ENCODE measurements around the gene C2CD4A.

The C2CD4A gene

GRCh38 chr15:62112616-62113593, 46.1 kb downstream of the C2CD4A start:
- H4K12ac ChIP-seq (ENCODE audit: low read depth, low read length), result no peak overlapping the region
- WGBS (ENCODE audit: extremely low coverage, insufficient coverage, insufficient read length), result no CpG with 5 or more reads among the region's 11 CpGs

GRCh38 chr15:62115847-62116246, 49.1 kb downstream of the C2CD4A start:
- H3K23ac ChIP-seq (ENCODE audit: low read length), result no peak overlapping the region
- H4K12ac ChIP-seq (ENCODE audit: low read depth, low read length), result no peak overlapping the region
- no peak overlapping the region for H4K91ac ChIP-seq (ENCODE audit: low read depth, low read length)
- DNase-seq, result no peak
- H2BK5ac ChIP-seq (ENCODE audit: low read depth, low read length, poor library complexity), result no peak overlapping the region
- no peak overlapping the region for H3K4me3 ChIP-seq (ENCODE audit: low read depth, low read length)
- no peak overlapping the region for H2BK12ac ChIP-seq (ENCODE audit: low read length)
- H3K4me1 ChIP-seq (ENCODE audit: control insufficient read depth in 1 of 2, insufficient read depth in 2 of 2, low read length in 2 of 2), result peaks cover 9 to 18% of the 10 kb centered on the region in 2 experiments
- no peaks in the 10 kb centered on the region for H3K27me3 ChIP-seq (ENCODE audit: insufficient read depth, low read length)
- no peak overlapping the region for H3K4ac ChIP-seq (ENCODE audit: low read depth, low read length)
- H3K18ac ChIP-seq (ENCODE audit: low read length), result no peak overlapping the region
- H2BK120ac ChIP-seq (ENCODE audit: insufficient read depth, low read length, poor library complexity), result no peak overlapping the region
- no peak overlapping the region for H2AK5ac ChIP-seq (ENCODE audit: low read length)
- no peak overlapping the region for H3K9ac ChIP-seq (ENCODE audit: low read length)
- no peak overlapping the region for H3K4me2 ChIP-seq (ENCODE audit: low read length)
- H3K36me3 ChIP-seq (ENCODE audit: control insufficient read depth in 1 of 2, insufficient read depth in 2 of 2, low read length in 2 of 2), result no peaks in the 10 kb centered on the region
- H4K8ac ChIP-seq (ENCODE audit: low read depth, low read length), result no peak overlapping the region
- H3K9me3 ChIP-seq (ENCODE audit: insufficient read depth, low read depth, low read length), result no peaks in the 10 kb centered on the region
- H3K79me1 ChIP-seq (ENCODE audit: low read length), result no peaks in the 10 kb centered on the region
- no CpG with 5 or more reads among the region's 1 CpG for WGBS (ENCODE audit: extremely low coverage, insufficient coverage, insufficient read length)
- H2AFZ ChIP-seq (ENCODE audit: insufficient read depth, low read length, poor library complexity), result no peak overlapping the region
- no peak overlapping the region for H3K14ac ChIP-seq (ENCODE audit: low read length)
- no peak overlapping the region for H3K27ac ChIP-seq (ENCODE audit: low read depth, low read length)
- H3K79me2 ChIP-seq (ENCODE audit: control insufficient read depth, insufficient read depth, low read length, poor library complexity), result no peaks in the 10 kb centered on the region

More at GRCh38 chr15:62112616-62113593, 46.1 kb downstream of the C2CD4A start:
- no peak overlapping the region for H2AK5ac ChIP-seq (ENCODE audit: low read length)
- no peak overlapping the region for H2AFZ ChIP-seq (ENCODE audit: insufficient read depth, low read length, poor library complexity)
- H3K4me3 ChIP-seq (ENCODE audit: low read depth, low read length), result no peak overlapping the region
- no peaks in the 10 kb centered on the region for H3K27me3 ChIP-seq (ENCODE audit: insufficient read depth, low read length)
- no peaks in the 10 kb centered on the region for H3K79me1 ChIP-seq (ENCODE audit: low read length)
- no peaks in the 10 kb centered on the region for H3K36me3 ChIP-seq (ENCODE audit: control insufficient read depth in 1 of 2, insufficient read depth in 2 of 2, low read length in 2 of 2)
- H3K9me3 ChIP-seq (ENCODE audit: insufficient read depth, low read depth, low read length), result no peaks in the 10 kb centered on the region
- H4K8ac ChIP-seq (ENCODE audit: low read depth, low read length), result no peak overlapping the region
- H3K4me2 ChIP-seq (ENCODE audit: low read length), result no peak overlapping the region
- H3K4ac ChIP-seq (ENCODE audit: low read depth, low read length), result no peak overlapping the region
- DNase-seq, result peak in 1 of 2 donors; percentile 16
- H3K79me2 ChIP-seq (ENCODE audit: control insufficient read depth, insufficient read depth, low read length, poor library complexity), result no peaks in the 10 kb centered on the region
- H2BK12ac ChIP-seq (ENCODE audit: low read length), result no peak overlapping the region
- H4K91ac ChIP-seq (ENCODE audit: low read depth, low read length), result peak overlapping the region; percentile 7
- H2BK120ac ChIP-seq (ENCODE audit: insufficient read depth, low read length, poor library complexity), result no peak overlapping the region
- H2BK5ac ChIP-seq (ENCODE audit: low read depth, low read length, poor library complexity), result no peak overlapping the region
- no peak overlapping the region for H3K27ac ChIP-seq (ENCODE audit: low read depth, low read length)
- no peak overlapping the region for H3K18ac ChIP-seq (ENCODE audit: low read length)
- H3K14ac ChIP-seq (ENCODE audit: low read length), result no peak overlapping the region
- peaks cover 9 to 16% of the 10 kb centered on the region in 2 experiments for H3K4me1 ChIP-seq (ENCODE audit: control insufficient read depth in 1 of 2, insufficient read depth in 2 of 2, low read length in 2 of 2)
- H3K9ac ChIP-seq (ENCODE audit: low read length), result no peak overlapping the region
- no peak overlapping the region for H3K23ac ChIP-seq (ENCODE audit: low read length)

- Histone ChIP-seq H2BK12ac (ENCODE audit: low read length) (no peak overlapping the region), H3K4me3 (ENCODE audit: low read depth, low read length) (no peak overlapping the region), H2AFZ (ENCODE audit: insufficient read depth, low read length, poor library complexity) (no peak overlapping the region), H4K8ac (ENCODE audit: low read depth, low read length) (no peak overlapping the region), H2BK5ac (ENCODE audit: low read depth, low read length, poor library complexity) (no peak overlapping the region), H3K9me3 (ENCODE audit: insufficient read depth, low read depth, low read length) (no peaks in the 10 kb centered on the region), H3K27ac (ENCODE audit: low read depth, low read length) (no peak overlapping the region), H3K79me2 (ENCODE audit: control insufficient read depth, insufficient read depth, low read length, poor library complexity) (no peaks in the 10 kb centered on the region), H4K12ac (ENCODE audit: low read depth, low read length) (no peak overlapping the region), H3K4me2 (ENCODE audit: low read length) (no peak overlapping the region), H4K91ac (ENCODE audit: low read depth, low read length) (no peak overlapping the region), H3K4me1 (ENCODE audit: control insufficient read depth in 1 of 2, insufficient read depth in 2 of 2, low read length in 2 of 2) (peaks cover 0 to 4% of the 10 kb centered on the region in 2 experiments), H3K27me3 (ENCODE audit: insufficient read depth, low read length) (no peaks in the 10 kb centered on the region), H3K36me3 (ENCODE audit: control insufficient read depth in 1 of 2, insufficient read depth in 2 of 2, low read length in 2 of 2) (no peaks in the 10 kb centered on the region), H3K14ac (ENCODE audit: low read length) (no peak overlapping the region), H3K9ac (ENCODE audit: low read length) (no peak overlapping the region), H3K79me1 (ENCODE audit: low read length) (no peaks in the 10 kb centered on the region), H3K4ac (ENCODE audit: low read depth, low read length) (no peak overlapping the region), H3K18ac (ENCODE audit: low read length) (no peak overlapping the region), H2AK5ac (ENCODE audit: low read length) (no peak overlapping the region), H3K23ac (ENCODE audit: low read length) (no peak overlapping the region), H2BK120ac (ENCODE audit: insufficient read depth, low read length, poor library complexity) (no peak overlapping the region)
- DNase-seq, result peak in 1 of 2 donors; percentile 9
- WGBS (ENCODE audit: extremely low coverage, insufficient coverage, insufficient read length), result no CpG with 5 or more reads among the region's 7 CpGs
Measured at GRCh38 chr15:62118520-62119226, 51.9 kb downstream of the C2CD4A start.

- no peak overlapping the region for H3K4me3 ChIP-seq (ENCODE audit: low read depth, low read length)
- H4K8ac ChIP-seq (ENCODE audit: low read depth, low read length), result no peak overlapping the region
- no peaks in the 10 kb centered on the region for H3K27me3 ChIP-seq (ENCODE audit: insufficient read depth, low read length)
- H3K36me3 ChIP-seq (ENCODE audit: control insufficient read depth in 1 of 2, insufficient read depth in 2 of 2, low read length in 2 of 2), result no peaks in the 10 kb centered on the region
- H3K14ac ChIP-seq (ENCODE audit: low read length), result no peak overlapping the region
- no peak overlapping the region for H2BK5ac ChIP-seq (ENCODE audit: low read depth, low read length, poor library complexity)
- H3K79me1 ChIP-seq (ENCODE audit: low read length), result no peaks in the 10 kb centered on the region
- no CpG with 5 or more reads among the region's 7 CpGs for WGBS (ENCODE audit: extremely low coverage, insufficient coverage, insufficient read length)
- no peak overlapping the region for H3K9ac ChIP-seq (ENCODE audit: low read length)
- H3K9me3 ChIP-seq (ENCODE audit: insufficient read depth, low read depth, low read length), result no peaks in the 10 kb centered on the region
- no peak overlapping the region for H2BK120ac ChIP-seq (ENCODE audit: insufficient read depth, low read length, poor library complexity)
- H2AFZ ChIP-seq (ENCODE audit: insufficient read depth, low read length, poor library complexity), result no peak overlapping the region
- H3K4ac ChIP-seq (ENCODE audit: low read depth, low read length), result no peak overlapping the region
- no peak overlapping the region for H3K18ac ChIP-seq (ENCODE audit: low read length)
- no peaks in the 10 kb centered on the region for H3K79me2 ChIP-seq (ENCODE audit: control insufficient read depth, insufficient read depth, low read length, poor library complexity)
- H2BK12ac ChIP-seq (ENCODE audit: low read length), result no peak overlapping the region
- H3K4me2 ChIP-seq (ENCODE audit: low read length), result no peak overlapping the region
- H4K91ac ChIP-seq (ENCODE audit: low read depth, low read length), result no peak overlapping the region
- H3K23ac ChIP-seq (ENCODE audit: low read length), result no peak overlapping the region
- H3K27ac ChIP-seq (ENCODE audit: low read depth, low read length), result no peak overlapping the region
- DNase-seq, result peak; percentile 42 to 71
- H2AK5ac ChIP-seq (ENCODE audit: low read length), result no peak overlapping the region
- H3K4me1 ChIP-seq (ENCODE audit: control insufficient read depth in 1 of 2, insufficient read depth in 2 of 2, low read length in 2 of 2), result peaks cover 0 to 3% of the 10 kb centered on the region in 2 experiments
- H4K12ac ChIP-seq (ENCODE audit: low read depth, low read length), result no peak overlapping the region
Measured at GRCh38 chr15:62119227-62119864, 52.6 kb downstream of the C2CD4A start.

Measured in trophoblast cell (in vitro differentiated cells and primary cell).